Gastrocnemius medialis (tissue), 4 donors: Measurements from ENCODE around the gene CCDC86.
"Not testable (repeated sequence)": the region's sequence is repeated elsewhere in the genome, so short reads cannot be mapped to it uniquely, and the experiment has no call there.

ENCODE experiments used
- CTCF ChIP-seq, 5 experiments: fragments of 450-650 bp in 3 of 5; fragments of 200-600 bp in 2 of 5; sonication (generic) in 2 of 5; IDR thresholded peaks in 4 of 5; conservative IDR thresholded peaks in 1 of 5; 1 replicate in 4 of 5; 2 replicates in 1 of 5; pipeline ENCODE4 v1.5.1; 2016 to 2019; ENCODE audit warnings: antibody characterized with exemption in 5 of 5, mild to moderate bottlenecking in 3 of 5, moderate library complexity in 3 of 5
- POLR2A ChIP-seq, 2 donors: fragments of 450-650 bp; IDR thresholded peaks; one replicate each; pipeline ENCODE4 v1.6.1; 2017; ENCODE audit warnings: antibody characterized with exemption in 2 of 2, mild to moderate bottlenecking in 2 of 2, moderate library complexity in 2 of 2

GRCh38 chr11:60823745-60824306, 18.1 kb upstream of the CCDC86 start:
- TF ChIP-seq CTCF (IDR thresholded peaks at IDR 0.05 in 4 of 5, conservative IDR thresholded peaks at IDR 0.05 in 1 of 5); POLR2A (IDR thresholded peaks at IDR 0.05): not testable (repeated sequence)
